HEK293 (cell line): ENCODE data around the gene HADHB.

Source experiments
- CTCF ChIA-PET: fragments of 350-600 bp; formaldehyde crosslinking; extraction: SDS; loops from one replicate; lab custom pipeline; 2021; ENCODE audit warnings: antibody characterized with exemption; lab: Yijun Ruan, JAX
- POLR2A ChIA-PET: fragments of 300-600 bp; formaldehyde crosslinking; extraction: SDS; loops from one replicate; lab custom pipeline; 2020; ENCODE audit warnings: antibody characterized with exemption, inconsistent platforms; lab: Yijun Ruan, JAX
- H3K27ac ChIP-seq: fragments of 200-500 bp; sonication (Bioruptor generic); 2 replicates; pipeline ENCODE4 v1.5.1; 2014; ENCODE audit warnings: low read depth, low read length, control low read depth, inconsistent platforms; ENCODE audit errors: extremely low read depth
- H3K36me3 ChIP-seq, 2 experiments: fragments of 200-500 bp in 1 of 2; sonication (Bioruptor generic) in 1 of 2; 1 replicate in 1 of 2; 2 replicates in 1 of 2; pipeline ENCODE4 v1.5.1; 2014 to 2017; ENCODE audit warnings: inconsistent platforms in 2 of 2, low read length in 2 of 2; ENCODE audit not compliant: control insufficient read depth in 2 of 2, insufficient read depth in 1 of 2
- H3K4me1 ChIP-seq: fragments of 200-500 bp; sonication (Bioruptor generic); 2 replicates; pipeline ENCODE4 v1.5.1; 2014; ENCODE audit warnings: mild to moderate bottlenecking, low read length, inconsistent platforms; ENCODE audit not compliant: control insufficient read depth, insufficient read depth
- H3K4me3 ChIP-seq: 2 replicates; pipeline ENCODE4 v1.5.1; 2011; ENCODE audit warnings: low read depth, mild to moderate bottlenecking, control low read depth, low read length, moderate library complexity
- H3K9me3 ChIP-seq: fragments of 200-500 bp; sonication (Bioruptor generic); 2 replicates; pipeline ENCODE4 v1.5.1; 2014; ENCODE audit warnings: low read depth, low read length, inconsistent platforms; ENCODE audit not compliant: control insufficient read depth, insufficient read depth
- FEZF1 ChIP-seq: fragments of 450-650 bp; formaldehyde crosslinking; IDR thresholded peaks from 2 replicates; pipeline ENCODE4 v1.5.1; 2016; ENCODE audit warnings: missing biosample characterization, missing genetic modification characterization
- GLI4 ChIP-seq: fragments of 450-650 bp; formaldehyde crosslinking; IDR thresholded peaks from 2 replicates; pipeline ENCODE4 v1.5.1; 2016; ENCODE audit warnings: missing biosample characterization, missing genetic modification characterization
- GLIS2 ChIP-seq: fragments of 450-650 bp; formaldehyde crosslinking; IDR thresholded peaks from 2 replicates; pipeline ENCODE4 v1.5.1; 2016; ENCODE audit warnings: missing biosample characterization, missing genetic modification characterization
- HOXA7 ChIP-seq: sonication (generic); formaldehyde crosslinking; IDR thresholded peaks from 2 replicates; pipeline ENCODE4 v1.8.1; 2022; ENCODE audit warnings: missing genetic modification reagents, borderline replicate concordance
- OVOL3 ChIP-seq: fragments of 450-650 bp; formaldehyde crosslinking; IDR thresholded peaks from 2 replicates; pipeline ENCODE4 v1.5.1; 2016; ENCODE audit warnings: missing biosample characterization, missing genetic modification characterization
- RBAK ChIP-seq: fragments of 450-650 bp; formaldehyde crosslinking; IDR thresholded peaks from 2 replicates; pipeline ENCODE4 v1.5.1; 2016; ENCODE audit warnings: missing biosample characterization, missing genetic modification characterization
- SCRT2 ChIP-seq: fragments of 450-650 bp; formaldehyde crosslinking; IDR thresholded peaks from 2 replicates; pipeline ENCODE4 v1.5.1; 2016; ENCODE audit warnings: missing biosample characterization, missing genetic modification characterization
- TCF7L2 ChIP-seq: IDR thresholded peaks from 2 replicates; pipeline ENCODE4 v1.6.1; 2011; ENCODE audit warnings: low read depth, mild to moderate bottlenecking, inconsistent platforms, low read length, moderate library complexity, borderline replicate concordance
- ZEB2 ChIP-seq: fragments of 450-650 bp; formaldehyde crosslinking; IDR thresholded peaks from 2 replicates; pipeline ENCODE4 v1.5.1; 2016; ENCODE audit warnings: missing biosample characterization, missing genetic modification characterization
- ZFP69B ChIP-seq: fragments of 450-650 bp; formaldehyde crosslinking; IDR thresholded peaks from 2 replicates; pipeline ENCODE4 v1.5.1; 2016; ENCODE audit warnings: missing biosample characterization, missing genetic modification characterization
- ZNF202 ChIP-seq: fragments of 450-650 bp; formaldehyde crosslinking; IDR thresholded peaks from 2 replicates; pipeline ENCODE4 v1.5.1; 2016; ENCODE audit warnings: missing biosample characterization, missing genetic modification characterization, borderline replicate concordance
- ZNF274 ChIP-seq, 2 experiments: fragments of 200-500 bp in 1 of 2; fragments of 450-650 bp in 1 of 2; sonication (Bioruptor generic) in 1 of 2; formaldehyde crosslinking in 1 of 2; IDR thresholded peaks; 2 replicates each; pipeline versions ENCODE4 v1.5.1 to v1.6.1; 2014 to 2016; ENCODE audit warnings: borderline replicate concordance in 1 of 2, inconsistent platforms in 1 of 2, low read length in 1 of 2, missing biosample characterization in 1 of 2, missing genetic modification characterization in 1 of 2
- ZNF747 ChIP-seq: fragments of 450-650 bp; formaldehyde crosslinking; IDR thresholded peaks from 2 replicates; pipeline ENCODE4 v1.5.1; 2016; ENCODE audit warnings: missing biosample characterization, missing genetic modification characterization
- ZNF776 ChIP-seq: fragments of 450-650 bp; formaldehyde crosslinking; IDR thresholded peaks from 2 replicates; pipeline ENCODE4 v1.5.0; 2017; ENCODE audit warnings: missing biosample characterization, missing genetic modification characterization, borderline replicate concordance
- TF ChIP-seq, protein P1 (sequence below): fragments of 450-650 bp; formaldehyde crosslinking; IDR thresholded peaks from 2 replicates; pipeline ENCODE4 v1.5.1; 2017; ENCODE audit warnings: missing biosample characterization, missing genetic modification characterization
- TF ChIP-seq, protein P2 (sequence below): fragments of 450-650 bp; formaldehyde crosslinking; IDR thresholded peaks from 2 replicates; pipeline ENCODE4 v1.5.1; 2016; ENCODE audit warnings: missing biosample characterization, missing genetic modification characterization
- TF ChIP-seq, protein P3 (sequence below): fragments of 450-650 bp; formaldehyde crosslinking; IDR thresholded peaks from 2 replicates; pipeline ENCODE4 v1.5.0; 2017; ENCODE audit warnings: missing biosample characterization, missing genetic modification characterization, borderline replicate concordance
- TF ChIP-seq, protein P4 (sequence below): fragments of 450-650 bp; IDR thresholded peaks from 2 replicates; pipeline ENCODE4 v1.5.1; 2018; ENCODE audit warnings: missing biosample characterization, missing genetic modification characterization
- TF ChIP-seq, protein P5 (sequence below): fragments of 450-650 bp; formaldehyde crosslinking; IDR thresholded peaks from 2 replicates; pipeline ENCODE4 v1.5.1; 2016; ENCODE audit warnings: missing biosample characterization, missing genetic modification characterization

The HADHB gene

DNA sequence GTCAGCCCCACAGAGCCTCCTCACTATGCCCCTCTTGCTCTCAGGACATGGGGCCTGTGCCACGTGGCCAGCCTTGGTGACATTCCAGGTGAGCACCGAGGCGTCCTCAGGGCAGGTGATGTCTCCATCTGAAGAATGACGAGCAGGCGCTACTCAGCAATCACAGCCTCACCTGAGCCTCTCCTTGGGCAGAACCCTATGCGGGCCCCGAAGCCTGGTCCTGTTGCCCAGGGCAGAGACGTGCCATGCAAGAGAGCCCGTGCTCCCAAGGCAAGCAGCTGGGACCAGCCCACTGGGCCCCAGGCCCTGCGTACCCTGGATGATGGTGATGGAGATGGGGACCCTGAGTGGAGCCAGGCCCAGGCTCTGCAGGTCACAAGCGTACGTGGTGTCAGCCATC is 68.7 kb downstream of the HADHB start:
- Histone ChIP-seq H3K9me3 (no peaks in the 10 kb centered on the region), H3K4me3 (no peak overlapping the region), H3K4me1 (no peaks in the 10 kb centered on the region), H3K36me3 (no peaks in the 10 kb centered on the region), H3K27ac (no peak overlapping the region)
- POLR2A ChIA-PET, result no interaction called here
- CTCF ChIA-PET, result interaction anchor here (0.6 kb wide), 1 partner anchor 8 kb away, joined by 3 read pairs; no protein-coding TSS in a partner anchor
- TF ChIP-seq GLI4 (no peak), ZNF776 (tag by site-specific recombination) (no peak)

DNA sequence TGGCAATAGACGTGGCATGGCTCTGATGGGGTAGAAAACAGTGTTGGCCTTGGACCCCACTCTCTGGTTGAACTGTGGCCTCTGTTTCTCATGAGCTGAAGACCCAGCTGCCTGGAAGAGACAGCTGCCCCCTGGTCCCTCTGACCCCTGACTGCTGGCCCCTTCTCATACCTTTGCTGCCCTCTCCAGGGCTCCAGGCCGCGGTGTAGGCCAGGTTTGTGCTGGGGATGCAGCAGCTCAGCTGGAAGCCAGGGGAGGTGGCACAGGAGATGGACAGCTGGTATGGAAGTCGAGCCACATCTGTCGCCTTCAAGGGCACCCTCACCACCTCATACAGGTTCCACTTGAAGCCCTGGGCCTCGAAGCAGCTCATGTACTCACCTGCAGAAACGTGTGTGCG is 69.5 kb downstream of the HADHB start:
- Histone ChIP-seq H3K27ac (no peak overlapping the region), H3K4me1 (no peaks in the 10 kb centered on the region), H3K36me3 (no peaks in the 10 kb centered on the region), H3K9me3 (no peaks in the 10 kb centered on the region), H3K4me3 (no peak overlapping the region)
- ChIA-PET POLR2A (no interaction called here), CTCF (no interaction called here)
- TF ChIP-seq ZNF274 (IDR thresholded peaks at IDR 0.05; ENCODE audit: low read length) (no peak), ZNF274 (tag by site-specific recombination; IDR thresholded peaks at IDR 0.05; ENCODE audit: borderline replicate concordance) (no peak), SCRT2 (no peak)
- TF ChIP-seq, protein P1, sequence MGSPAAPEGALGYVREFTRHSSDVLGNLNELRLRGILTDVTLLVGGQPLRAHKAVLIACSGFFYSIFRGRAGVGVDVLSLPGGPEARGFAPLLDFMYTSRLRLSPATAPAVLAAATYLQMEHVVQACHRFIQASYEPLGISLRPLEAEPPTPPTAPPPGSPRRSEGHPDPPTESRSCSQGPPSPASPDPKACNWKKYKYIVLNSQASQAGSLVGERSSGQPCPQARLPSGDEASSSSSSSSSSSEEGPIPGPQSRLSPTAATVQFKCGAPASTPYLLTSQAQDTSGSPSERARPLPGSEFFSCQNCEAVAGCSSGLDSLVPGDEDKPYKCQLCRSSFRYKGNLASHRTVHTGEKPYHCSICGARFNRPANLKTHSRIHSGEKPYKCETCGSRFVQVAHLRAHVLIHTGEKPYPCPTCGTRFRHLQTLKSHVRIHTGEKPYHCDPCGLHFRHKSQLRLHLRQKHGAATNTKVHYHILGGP (tag by site-specific recombination), result no peak

DNA sequence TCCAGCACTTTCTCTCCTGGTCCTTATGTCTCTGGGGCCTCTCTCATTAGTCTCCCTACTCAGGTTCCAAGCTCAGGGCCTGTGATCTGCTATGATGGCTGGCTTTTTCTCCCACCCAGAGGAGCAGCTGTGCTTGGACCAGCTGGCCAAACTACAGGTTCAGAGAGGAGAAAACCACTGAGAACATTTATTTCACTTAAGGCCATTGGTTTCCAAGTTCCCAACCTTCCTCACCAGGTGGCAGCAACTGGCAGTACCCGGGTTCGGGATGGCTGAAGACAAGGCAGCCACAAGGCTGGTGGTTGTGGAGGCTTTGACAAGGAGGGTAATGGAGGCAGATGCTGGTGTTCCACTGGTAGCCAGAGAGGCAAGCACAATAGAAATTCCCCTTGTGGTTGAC is 71.3 kb downstream of the HADHB start:
- Histone ChIP-seq H3K4me1 (no peaks in the 10 kb centered on the region), H3K27ac (no peak overlapping the region), H3K4me3 (no peak overlapping the region), H3K9me3 (no peaks in the 10 kb centered on the region), H3K36me3 (no peaks in the 10 kb centered on the region)
- TF ChIP-seq, protein P2, sequence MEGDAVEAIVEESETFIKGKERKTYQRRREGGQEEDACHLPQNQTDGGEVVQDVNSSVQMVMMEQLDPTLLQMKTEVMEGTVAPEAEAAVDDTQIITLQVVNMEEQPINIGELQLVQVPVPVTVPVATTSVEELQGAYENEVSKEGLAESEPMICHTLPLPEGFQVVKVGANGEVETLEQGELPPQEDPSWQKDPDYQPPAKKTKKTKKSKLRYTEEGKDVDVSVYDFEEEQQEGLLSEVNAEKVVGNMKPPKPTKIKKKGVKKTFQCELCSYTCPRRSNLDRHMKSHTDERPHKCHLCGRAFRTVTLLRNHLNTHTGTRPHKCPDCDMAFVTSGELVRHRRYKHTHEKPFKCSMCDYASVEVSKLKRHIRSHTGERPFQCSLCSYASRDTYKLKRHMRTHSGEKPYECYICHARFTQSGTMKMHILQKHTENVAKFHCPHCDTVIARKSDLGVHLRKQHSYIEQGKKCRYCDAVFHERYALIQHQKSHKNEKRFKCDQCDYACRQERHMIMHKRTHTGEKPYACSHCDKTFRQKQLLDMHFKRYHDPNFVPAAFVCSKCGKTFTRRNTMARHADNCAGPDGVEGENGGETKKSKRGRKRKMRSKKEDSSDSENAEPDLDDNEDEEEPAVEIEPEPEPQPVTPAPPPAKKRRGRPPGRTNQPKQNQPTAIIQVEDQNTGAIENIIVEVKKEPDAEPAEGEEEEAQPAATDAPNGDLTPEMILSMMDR (tag by site-specific recombination), result peak; percentile 10; the same call in 1 of the 2 replicates
- no peak for TF ChIP-seq ZFP69B (tag by site-specific recombination)
- no peak for TF ChIP-seq RBAK (tag by site-specific recombination)
- TF ChIP-seq OVOL3 (tag by site-specific recombination), result no peak
- no peak for TF ChIP-seq HOXA7 (CRISPR knock-in tag)
- no peak for TF ChIP-seq ZNF747 (tag by site-specific recombination)
- POLR2A ChIA-PET, result no interaction called here
- CTCF ChIA-PET, result interaction anchor here (0.6 to 0.7 kb wide), 2 partner anchors 166 to 433 kb away, joined by 3 to 5 read pairs; no protein-coding TSS in a partner anchor

DNA sequence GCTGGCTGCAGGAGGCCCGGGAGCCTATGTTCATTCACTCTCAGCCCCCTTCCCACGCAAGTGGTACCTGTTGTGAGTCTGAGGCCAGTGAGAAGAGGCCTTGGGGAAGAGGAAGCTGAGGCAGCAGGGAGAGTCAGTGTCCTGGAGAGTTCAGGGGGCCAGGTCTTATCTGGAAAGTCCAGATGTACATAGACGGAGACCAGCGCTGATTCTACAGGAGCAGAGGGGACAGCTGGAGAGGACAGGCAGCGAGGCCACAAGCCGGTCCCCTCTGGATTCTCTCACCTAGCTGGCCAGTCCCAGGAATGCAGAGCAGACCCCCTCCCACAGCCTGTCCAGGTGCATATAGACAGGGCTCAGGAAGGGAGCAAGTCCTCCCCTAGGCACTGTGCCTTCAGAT is 72.1 kb downstream of the HADHB start:
- no peaks in the 10 kb centered on the region for H3K9me3 ChIP-seq
- ChIA-PET POLR2A (interaction anchor here (0.6 kb wide), 2 partner anchors 17 to 315 kb away, joined by 3 read pairs; no protein-coding TSS in a partner anchor), CTCF (interaction anchor here (0.6 to 1.0 kb wide), 2 partner anchors 14 to 432 kb away, joined by 3 read pairs; no protein-coding TSS in a partner anchor)
- H3K27ac ChIP-seq, result no peak overlapping the region
- no peak overlapping the region for H3K4me3 ChIP-seq
- H3K36me3 ChIP-seq, result no peaks in the 10 kb centered on the region
- H3K4me1 ChIP-seq, result no peaks in the 10 kb centered on the region
- TF ChIP-seq, protein P3, sequence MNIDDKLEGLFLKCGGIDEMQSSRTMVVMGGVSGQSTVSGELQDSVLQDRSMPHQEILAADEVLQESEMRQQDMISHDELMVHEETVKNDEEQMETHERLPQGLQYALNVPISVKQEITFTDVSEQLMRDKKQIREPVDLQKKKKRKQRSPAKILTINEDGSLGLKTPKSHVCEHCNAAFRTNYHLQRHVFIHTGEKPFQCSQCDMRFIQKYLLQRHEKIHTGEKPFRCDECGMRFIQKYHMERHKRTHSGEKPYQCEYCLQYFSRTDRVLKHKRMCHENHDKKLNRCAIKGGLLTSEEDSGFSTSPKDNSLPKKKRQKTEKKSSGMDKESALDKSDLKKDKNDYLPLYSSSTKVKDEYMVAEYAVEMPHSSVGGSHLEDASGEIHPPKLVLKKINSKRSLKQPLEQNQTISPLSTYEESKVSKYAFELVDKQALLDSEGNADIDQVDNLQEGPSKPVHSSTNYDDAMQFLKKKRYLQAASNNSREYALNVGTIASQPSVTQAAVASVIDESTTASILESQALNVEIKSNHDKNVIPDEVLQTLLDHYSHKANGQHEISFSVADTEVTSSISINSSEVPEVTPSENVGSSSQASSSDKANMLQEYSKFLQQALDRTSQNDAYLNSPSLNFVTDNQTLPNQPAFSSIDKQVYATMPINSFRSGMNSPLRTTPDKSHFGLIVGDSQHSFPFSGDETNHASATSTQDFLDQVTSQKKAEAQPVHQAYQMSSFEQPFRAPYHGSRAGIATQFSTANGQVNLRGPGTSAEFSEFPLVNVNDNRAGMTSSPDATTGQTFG (tag by site-specific recombination), result no peak
- no peak for TF ChIP-seq TCF7L2
- TF ChIP-seq ZEB2 (tag by site-specific recombination), result no peak
- TF ChIP-seq FEZF1 (tag by site-specific recombination), result no peak
- TF ChIP-seq, protein P4, sequence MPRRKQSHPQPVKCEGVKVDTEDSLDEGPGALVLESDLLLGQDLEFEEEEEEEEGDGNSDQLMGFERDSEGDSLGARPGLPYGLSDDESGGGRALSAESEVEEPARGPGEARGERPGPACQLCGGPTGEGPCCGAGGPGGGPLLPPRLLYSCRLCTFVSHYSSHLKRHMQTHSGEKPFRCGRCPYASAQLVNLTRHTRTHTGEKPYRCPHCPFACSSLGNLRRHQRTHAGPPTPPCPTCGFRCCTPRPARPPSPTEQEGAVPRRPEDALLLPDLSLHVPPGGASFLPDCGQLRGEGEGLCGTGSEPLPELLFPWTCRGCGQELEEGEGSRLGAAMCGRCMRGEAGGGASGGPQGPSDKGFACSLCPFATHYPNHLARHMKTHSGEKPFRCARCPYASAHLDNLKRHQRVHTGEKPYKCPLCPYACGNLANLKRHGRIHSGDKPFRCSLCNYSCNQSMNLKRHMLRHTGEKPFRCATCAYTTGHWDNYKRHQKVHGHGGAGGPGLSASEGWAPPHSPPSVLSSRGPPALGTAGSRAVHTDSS (tag by site-specific recombination), result no peak
- TF ChIP-seq, protein P5, sequence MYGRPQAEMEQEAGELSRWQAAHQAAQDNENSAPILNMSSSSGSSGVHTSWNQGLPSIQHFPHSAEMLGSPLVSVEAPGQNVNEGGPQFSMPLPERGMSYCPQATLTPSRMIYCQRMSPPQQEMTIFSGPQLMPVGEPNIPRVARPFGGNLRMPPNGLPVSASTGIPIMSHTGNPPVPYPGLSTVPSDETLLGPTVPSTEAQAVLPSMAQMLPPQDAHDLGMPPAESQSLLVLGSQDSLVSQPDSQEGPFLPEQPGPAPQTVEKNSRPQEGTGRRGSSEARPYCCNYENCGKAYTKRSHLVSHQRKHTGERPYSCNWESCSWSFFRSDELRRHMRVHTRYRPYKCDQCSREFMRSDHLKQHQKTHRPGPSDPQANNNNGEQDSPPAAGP (tag by site-specific recombination), result no peak
- TF ChIP-seq ZNF202 (tag by site-specific recombination), result no peak
- no peak for TF ChIP-seq GLIS2 (tag by site-specific recombination)
